ENCODE results near the gene ITGA6.

- TF ChIP-seq FOXS1 (CRISPR knock-in tag; IDR thresholded peaks at IDR 0.05): no peak
- TF ChIP-seq POLR2A (IDR thresholded peaks at IDR 0.05; ENCODE audit: low read length): no peak
- TF ChIP-seq EP300 (IDR thresholded peaks at IDR 0.05): no peak
- TF ChIP-seq, protein P1, sequence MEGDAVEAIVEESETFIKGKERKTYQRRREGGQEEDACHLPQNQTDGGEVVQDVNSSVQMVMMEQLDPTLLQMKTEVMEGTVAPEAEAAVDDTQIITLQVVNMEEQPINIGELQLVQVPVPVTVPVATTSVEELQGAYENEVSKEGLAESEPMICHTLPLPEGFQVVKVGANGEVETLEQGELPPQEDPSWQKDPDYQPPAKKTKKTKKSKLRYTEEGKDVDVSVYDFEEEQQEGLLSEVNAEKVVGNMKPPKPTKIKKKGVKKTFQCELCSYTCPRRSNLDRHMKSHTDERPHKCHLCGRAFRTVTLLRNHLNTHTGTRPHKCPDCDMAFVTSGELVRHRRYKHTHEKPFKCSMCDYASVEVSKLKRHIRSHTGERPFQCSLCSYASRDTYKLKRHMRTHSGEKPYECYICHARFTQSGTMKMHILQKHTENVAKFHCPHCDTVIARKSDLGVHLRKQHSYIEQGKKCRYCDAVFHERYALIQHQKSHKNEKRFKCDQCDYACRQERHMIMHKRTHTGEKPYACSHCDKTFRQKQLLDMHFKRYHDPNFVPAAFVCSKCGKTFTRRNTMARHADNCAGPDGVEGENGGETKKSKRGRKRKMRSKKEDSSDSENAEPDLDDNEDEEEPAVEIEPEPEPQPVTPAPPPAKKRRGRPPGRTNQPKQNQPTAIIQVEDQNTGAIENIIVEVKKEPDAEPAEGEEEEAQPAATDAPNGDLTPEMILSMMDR (IDR thresholded peaks at IDR 0.05): no peak
- no peak for TF ChIP-seq MYC (IDR thresholded peaks at IDR 0.05; ENCODE audit: borderline replicate concordance, low read length)
- no peak for TF ChIP-seq PHF8 (IDR thresholded peaks at IDR 0.05; ENCODE audit: borderline replicate concordance, low read depth)
Observed at GRCh38 chr2:172481507-172482262, 54.3 kb downstream of the ITGA6 start.

Data from A549 (cell line).